HAP-1 (cell line): Measurements from ENCODE around the gene PSENEN.
"Not testable (repeated sequence)": the region's sequence is repeated elsewhere in the genome, so short reads cannot be mapped to it uniquely, and the experiment has no call there.

Experiments used
- DNase-seq, 2 experiments: peaks; one replicate each; pipeline ENCODE4 v3.0.0-alpha.2; 2016 to 2020; ENCODE audit warnings: low spot score in 2 of 2
- H3K27me3 ChIP-seq: fragments of 250-450 bp; sonication (Bioruptor Pico); 2 replicates; pipeline ENCODE4 v1.5.1; 2020; ENCODE audit warnings: low read depth, mild to moderate bottlenecking, moderate library complexity
- H3K36me3 ChIP-seq: fragments of 250-450 bp; sonication (Bioruptor Pico); replicated peaks from 2 replicates; pipeline ENCODE4 v1.5.1; 2020; ENCODE audit warnings: mild to moderate bottlenecking
- H3K4me1 ChIP-seq: fragments of 250-450 bp; sonication (Bioruptor Pico); 2 replicates; pipeline ENCODE4 v1.5.1; 2020; ENCODE audit warnings: mild to moderate bottlenecking
- H3K4me3 ChIP-seq: fragments of 250-450 bp; sonication (Bioruptor Pico); 2 replicates; pipeline ENCODE4 v1.5.1; 2020; ENCODE audit warnings: mild to moderate bottlenecking, moderate library complexity
- H3K9me3 ChIP-seq: fragments of 250-450 bp; sonication (Bioruptor Pico); 2 replicates; pipeline ENCODE4 v1.5.1; 2020; ENCODE audit warnings: mild to moderate bottlenecking, moderate library complexity
- in situ Hi-C: fragments of 300-500 bp; cut with MboI; formaldehyde crosslinking; loops from 3 replicates; pipeline ENCODE4 v1.14.3; 2020; ENCODE audit warnings: low sequenced_read_pairs, inconsistent platforms, mixed read lengths

PSENEN gene

DNA sequence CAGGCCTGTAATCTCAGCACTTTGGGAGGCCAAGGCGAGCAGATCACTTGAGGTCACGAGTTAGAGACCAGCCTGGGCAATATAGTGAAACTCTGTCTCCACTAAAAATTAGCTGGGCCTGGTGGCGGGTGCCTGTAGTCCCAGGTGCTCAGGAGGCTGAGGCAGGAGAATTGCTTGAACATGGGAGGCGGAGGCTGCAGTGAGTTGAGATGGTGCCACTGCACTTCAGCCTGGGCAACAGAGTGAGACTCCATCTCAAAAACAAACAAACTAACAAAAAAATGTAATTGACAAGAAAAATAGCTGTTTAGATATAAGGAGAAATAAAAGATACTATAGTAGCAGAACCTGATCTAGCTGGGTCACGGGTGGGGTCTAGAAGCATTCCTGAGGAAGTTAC is 26.9 kb downstream of the PSENEN start:
- H3K4me3 ChIP-seq, H3K36me3 ChIP-seq, H3K27me3 ChIP-seq, H3K9me3 ChIP-seq, H3K4me1 ChIP-seq, in situ Hi-C loops, DNase-seq: not testable (repeated sequence)

- no peak for DNase-seq
- Histone ChIP-seq H3K9me3 (no peaks in the 10 kb centered on the region), H3K4me3 (no peak overlapping the region), H3K36me3 (peaks cover under 1% of the 10 kb centered on the region; the same call in 1 of the 2 replicates), H3K4me1 (peaks cover 9% of the 10 kb centered on the region; the same call in 1 of the 2 replicates), H3K27me3 (no peaks in the 10 kb centered on the region)
- in situ Hi-C loops: no loop called here
Measured at GRCh38 chr19:35773020-35773806, 27.8 kb downstream of the PSENEN start.

DNA sequence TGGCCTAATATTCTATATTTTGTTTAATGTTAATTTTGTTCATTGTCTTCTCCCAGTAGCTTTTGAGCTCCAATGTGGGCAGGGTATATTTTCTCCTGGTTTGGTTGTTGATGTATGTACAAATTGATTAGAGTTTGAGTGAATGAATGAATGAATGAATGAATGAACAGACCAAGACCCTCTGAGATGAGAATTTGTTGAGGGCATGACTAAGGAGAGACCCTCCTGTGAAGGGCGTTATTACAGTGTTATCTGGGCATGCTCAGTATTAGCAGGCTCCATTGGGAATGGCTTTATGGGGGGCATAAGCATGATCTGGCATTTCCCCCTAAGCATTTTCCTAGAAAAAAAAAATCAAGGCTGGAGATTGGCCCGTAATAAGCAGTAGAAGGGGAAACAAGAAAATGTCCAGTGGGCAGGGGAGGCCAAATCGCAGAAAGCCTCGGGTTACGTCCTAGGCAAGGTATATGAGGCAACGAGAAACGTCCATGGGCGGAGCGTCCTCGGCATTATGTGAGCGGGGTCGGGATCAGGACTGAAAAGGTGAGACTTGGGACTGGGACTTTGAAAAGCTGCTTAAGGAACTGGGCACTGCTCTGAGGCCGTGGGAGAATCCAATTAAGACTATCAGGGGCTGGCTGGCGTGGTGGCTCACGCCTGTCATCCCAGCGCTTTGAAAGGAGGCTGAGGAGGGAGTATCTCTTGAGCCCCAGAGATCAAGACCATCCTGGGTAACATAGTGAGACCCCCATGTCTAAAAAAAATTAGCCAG is 29.0 kb downstream of the PSENEN start:
- DNase-seq: peak in 1 of 2 experiments; percentile 35
- no peaks in the 10 kb centered on the region for H3K27me3 ChIP-seq
- peaks cover 9% of the 10 kb centered on the region; the same call in 1 of the 2 replicates for H3K4me1 ChIP-seq
- in situ Hi-C loops: no loop called here
- no peaks in the 10 kb centered on the region for H3K9me3 ChIP-seq
- H3K36me3 ChIP-seq: no peaks in the 10 kb centered on the region
- peak overlapping the region; percentile 13 for H3K4me3 ChIP-seq

DNA sequence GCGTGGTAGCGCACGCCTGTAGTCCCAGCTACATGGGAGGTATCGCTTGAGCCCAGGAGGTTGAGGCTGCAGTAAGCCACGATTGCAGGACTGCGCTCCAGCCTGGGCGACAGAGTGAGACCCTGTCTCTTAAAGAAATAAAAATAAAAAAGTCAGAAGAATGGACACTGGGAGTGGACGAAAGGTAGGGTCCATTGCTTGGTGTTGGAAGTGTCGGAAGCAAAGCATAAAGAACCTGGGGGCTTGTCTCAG is 29.5 kb downstream of the PSENEN start:
- H3K36me3 ChIP-seq: no peaks in the 10 kb centered on the region
- H3K27me3 ChIP-seq: no peaks in the 10 kb centered on the region
- in situ Hi-C loops: no loop called here
- H3K4me1 ChIP-seq: peaks cover 9% of the 10 kb centered on the region; the same call in 1 of the 2 replicates
- H3K9me3 ChIP-seq: no peaks in the 10 kb centered on the region
- peak overlapping the region; percentile 13 for H3K4me3 ChIP-seq
- no peak for DNase-seq

DNA sequence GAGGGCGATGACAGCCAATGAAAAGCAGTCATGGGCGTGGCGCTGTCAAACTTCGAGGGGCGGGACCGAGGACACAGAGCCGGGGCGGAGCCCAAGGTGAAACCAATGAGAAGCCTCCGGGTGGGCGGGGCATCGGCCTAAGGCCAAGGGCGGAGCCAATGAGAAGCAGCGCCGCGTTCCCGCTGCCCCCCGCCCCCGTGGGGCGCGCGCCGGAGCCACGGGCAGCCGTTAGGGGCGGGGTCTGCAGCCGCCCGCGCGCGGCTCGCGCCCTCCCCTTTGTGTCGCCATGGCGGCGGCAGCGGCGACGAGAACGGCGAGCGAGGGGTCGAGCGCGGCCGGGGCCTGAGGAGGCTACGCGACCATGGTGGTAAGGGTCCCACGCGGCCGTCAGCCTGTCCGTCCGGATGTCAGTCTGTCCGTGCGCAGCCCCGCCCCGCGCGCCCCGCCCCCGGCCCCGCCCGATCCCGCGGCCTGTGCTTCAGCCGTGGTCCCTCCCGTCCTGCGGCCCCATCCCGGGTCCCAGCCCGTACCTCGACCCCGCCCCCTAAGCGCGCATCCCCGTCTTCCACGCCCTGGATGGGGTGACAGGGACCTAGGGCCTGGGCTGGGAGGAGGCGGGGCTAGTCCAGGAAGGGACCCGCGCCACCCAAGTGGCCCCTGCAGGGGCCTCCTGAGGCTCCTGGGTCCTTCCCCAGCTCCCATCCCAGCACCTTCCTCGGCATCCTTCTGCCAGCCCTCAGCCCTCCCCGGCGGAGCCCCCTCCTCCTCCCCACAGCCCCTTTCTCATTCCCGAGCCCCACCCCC is 30.0 kb downstream of the PSENEN start, which contains the start of gene ARHGAP33:
ARHGAP33 (plus strand) TSS at position 267 of the 804 bp plus-strand sequence; CDS start at position 362, 95 bp downstream.
- in situ Hi-C loops: no loop called here
- no peaks in the 10 kb centered on the region for H3K36me3 ChIP-seq
- H3K27me3 ChIP-seq: no peaks in the 10 kb centered on the region
- peaks cover 9% of the 10 kb centered on the region; the same call in 1 of the 2 replicates for H3K4me1 ChIP-seq
- H3K9me3 ChIP-seq: no peaks in the 10 kb centered on the region
- peak within 1 kb of the TSS; percentile 51 for H3K4me3 ChIP-seq
- peak; percentile 97 to 100 for DNase-seq

GRCh38 chr19:35776102-35776788 is 30.8 kb downstream of the PSENEN start:
- Histone ChIP-seq H3K36me3 (no peaks in the 10 kb centered on the region), H3K9me3 (no peaks in the 10 kb centered on the region), H3K4me3 (peak overlapping the region; percentile 51), H3K4me1 (peaks cover 9% of the 10 kb centered on the region; the same call in 1 of the 2 replicates), H3K27me3 (no peaks in the 10 kb centered on the region)
- DNase-seq: peak in 1 of 2 experiments; percentile 39
- in situ Hi-C loops: no loop called here

DNA sequence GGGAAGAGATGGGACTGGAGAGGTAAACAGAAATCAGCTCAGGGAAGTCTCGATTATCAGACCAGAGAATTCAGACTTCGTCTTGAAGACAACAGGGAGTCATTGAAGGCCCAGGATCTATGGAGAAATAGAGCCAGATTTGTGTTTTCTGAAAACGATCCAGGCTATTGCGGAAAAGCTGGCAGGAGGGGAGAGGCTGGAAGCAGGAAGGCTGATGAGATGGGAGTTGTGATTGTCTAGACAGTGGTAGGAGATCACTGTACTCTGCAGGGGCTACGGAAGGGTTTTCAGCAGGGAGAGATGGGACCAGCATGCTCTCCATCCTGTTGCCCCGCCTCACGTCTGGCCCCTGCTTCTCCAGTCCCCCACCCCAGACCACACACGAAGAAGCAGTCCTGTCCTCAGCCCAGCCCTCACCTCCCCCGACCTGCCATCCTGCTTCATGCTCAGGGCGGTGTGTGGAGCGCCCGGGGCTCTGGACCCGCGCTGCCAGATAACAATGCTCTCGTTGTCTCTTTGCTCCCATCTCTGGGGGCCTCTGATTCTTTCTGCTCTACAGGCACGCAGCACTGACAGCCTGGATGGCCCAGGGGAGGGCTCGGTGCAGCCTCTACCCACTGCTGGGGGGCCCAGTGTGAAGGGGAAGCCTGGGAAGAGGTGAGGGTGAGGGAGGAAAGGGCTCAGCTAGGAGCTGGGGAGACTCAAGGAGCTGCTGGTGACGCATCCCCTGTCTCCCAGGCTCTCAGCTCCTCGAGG is 31.8 kb downstream of the PSENEN start:
- in situ Hi-C loops: no loop called here
- peaks cover 9% of the 10 kb centered on the region; the same call in 1 of the 2 replicates for H3K4me1 ChIP-seq
- no peaks in the 10 kb centered on the region for H3K36me3 ChIP-seq
- H3K9me3 ChIP-seq: no peaks in the 10 kb centered on the region
- no peak overlapping the region for H3K4me3 ChIP-seq
- no peak for DNase-seq
- no peaks in the 10 kb centered on the region for H3K27me3 ChIP-seq

- DNase-seq: no peak
- H3K4me3 ChIP-seq: no peak overlapping the region
- no peaks in the 10 kb centered on the region for H3K27me3 ChIP-seq
- in situ Hi-C loops: no loop called here
- no peaks in the 10 kb centered on the region for H3K9me3 ChIP-seq
- peaks cover 9% of the 10 kb centered on the region; the same call in 1 of the 2 replicates for H3K4me1 ChIP-seq
- no peaks in the 10 kb centered on the region for H3K36me3 ChIP-seq
Measured at GRCh38 chr19:35777961-35778360, 32.5 kb downstream of the PSENEN start.

DNA sequence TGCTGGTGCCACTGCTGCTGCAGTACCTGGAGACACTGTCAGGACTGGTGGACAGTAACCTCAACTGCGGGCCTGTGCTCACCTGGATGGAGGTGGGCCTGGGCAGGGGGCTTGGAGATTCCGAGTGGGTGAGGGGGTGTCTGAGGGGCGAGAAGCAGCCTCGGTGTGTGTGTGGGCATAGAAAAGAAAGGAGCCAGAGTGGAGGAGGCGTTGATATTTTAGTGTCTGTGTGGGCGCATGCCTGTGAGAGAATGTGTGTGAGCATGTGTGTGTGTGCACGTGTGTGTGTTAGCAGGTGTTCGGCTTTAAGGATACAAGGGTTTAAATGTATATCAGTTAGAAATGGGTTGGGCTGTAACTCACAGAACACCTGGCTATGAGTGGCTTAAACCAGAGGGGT is 33.6 kb downstream of the PSENEN start:
- no peak overlapping the region for H3K4me3 ChIP-seq
- H3K27me3 ChIP-seq: no peaks in the 10 kb centered on the region
- H3K9me3 ChIP-seq: no peaks in the 10 kb centered on the region
- no peak for DNase-seq
- in situ Hi-C loops: no loop called here
- no peaks in the 10 kb centered on the region for H3K36me3 ChIP-seq
- peaks cover 9% of the 10 kb centered on the region; the same call in 1 of the 2 replicates for H3K4me1 ChIP-seq

DNA sequence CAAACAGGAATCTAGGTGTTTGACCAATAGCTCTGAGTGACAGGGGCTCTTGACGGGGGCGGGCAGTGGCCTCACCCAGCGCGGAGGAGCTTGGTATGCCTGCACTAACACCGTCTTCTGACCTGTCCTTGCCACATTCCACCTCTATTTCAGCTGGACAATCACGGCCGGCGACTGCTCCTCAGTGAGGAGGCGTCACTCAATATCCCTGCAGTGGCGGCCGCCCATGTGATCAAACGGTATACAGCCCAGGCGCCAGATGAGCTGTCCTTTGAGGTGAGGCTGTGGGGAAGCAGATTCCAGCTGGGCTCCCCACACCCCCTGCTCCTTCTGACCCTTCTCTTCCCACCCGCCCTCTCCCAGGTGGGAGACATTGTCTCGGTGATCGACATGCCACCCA is 34.6 kb downstream of the PSENEN start:
- no peaks in the 10 kb centered on the region for H3K36me3 ChIP-seq
- no peaks in the 10 kb centered on the region for H3K9me3 ChIP-seq
- no peaks in the 10 kb centered on the region for H3K27me3 ChIP-seq
- in situ Hi-C loops: no loop called here
- no peak for DNase-seq
- H3K4me1 ChIP-seq: peaks cover 6% of the 10 kb centered on the region; the same call in 1 of the 2 replicates
- H3K4me3 ChIP-seq: no peak overlapping the region

DNA sequence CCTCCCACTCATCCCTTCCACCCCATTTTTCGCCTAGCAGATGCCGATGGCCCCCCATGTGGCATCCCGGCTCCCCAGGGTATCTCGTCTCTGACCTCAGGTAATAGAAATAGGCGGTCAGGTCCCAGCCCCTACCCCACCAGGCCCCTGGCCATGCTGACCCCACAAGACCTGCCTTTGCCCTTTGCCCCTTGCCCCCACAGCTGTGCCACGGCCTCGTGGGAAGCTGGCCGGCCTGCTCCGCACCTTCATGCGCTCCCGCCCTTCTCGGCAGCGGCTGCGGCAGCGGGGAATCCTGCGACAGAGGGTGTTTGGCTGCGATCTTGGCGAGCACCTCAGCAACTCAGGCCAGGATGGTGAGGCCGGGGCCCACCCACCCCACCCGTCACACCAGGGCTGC is 35.3 kb downstream of the PSENEN start:
- H3K4me1 ChIP-seq: peaks cover 6% of the 10 kb centered on the region; the same call in 1 of the 2 replicates
- no peaks in the 10 kb centered on the region for H3K27me3 ChIP-seq
- no peak for DNase-seq
- no peak overlapping the region for H3K4me3 ChIP-seq
- no peaks in the 10 kb centered on the region for H3K36me3 ChIP-seq
- in situ Hi-C loops: no loop called here
- no peaks in the 10 kb centered on the region for H3K9me3 ChIP-seq

DNA sequence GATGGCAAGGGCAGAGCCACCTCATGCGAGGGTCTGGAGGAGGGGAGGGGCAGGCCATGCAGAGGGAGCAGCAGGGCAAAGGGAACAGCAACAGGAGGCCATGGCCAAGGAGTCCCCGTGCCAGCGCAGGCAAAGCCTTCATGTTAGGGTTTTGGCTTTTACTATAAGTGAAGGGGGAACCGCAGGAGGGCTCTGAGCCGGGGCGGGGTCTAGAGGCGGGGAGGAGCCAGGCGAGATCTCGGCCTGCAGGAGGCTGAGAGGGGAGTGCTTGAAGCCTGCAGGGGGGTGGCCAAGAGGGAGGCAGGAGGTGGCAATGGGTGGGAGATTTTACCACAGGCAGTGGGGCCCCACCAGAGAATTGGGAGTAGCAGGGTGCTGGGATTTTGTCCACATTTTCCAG is 36.2 kb downstream of the PSENEN start:
- H3K4me1 ChIP-seq: peaks cover under 1% of the 10 kb centered on the region; the same call in 1 of the 2 replicates
- H3K4me3 ChIP-seq: no peak overlapping the region
- in situ Hi-C loops: no loop called here
- H3K27me3 ChIP-seq: no peaks in the 10 kb centered on the region
- DNase-seq: no peak
- no peaks in the 10 kb centered on the region for H3K36me3 ChIP-seq
- H3K9me3 ChIP-seq: no peaks in the 10 kb centered on the region
